Stimulated activated CD4-positive, alpha-beta T cell treated with anti-CD3 and anti-CD28 coated beads, Interleukin-4, amount 100 ng/mL, for 24 hours (primary cell): ENCODE results near the gene UNC45A.
"Not testable (repeated sequence)": the region's sequence is repeated elsewhere in the genome, so short reads cannot be mapped to it uniquely, and the experiment has no call there.

Experiments used
- DNase-seq: peaks from one replicate; pipeline ENCODE4 v3.0.0-alpha.2; 2020

Gene UNC45A

GRCh38 chr15:90918034-90918788 lies 16.9 kb upstream of the UNC45A start:
- no peak for DNase-seq

- DNase-seq: no peak
Observed at GRCh38 chr15:90918835-90919234, 16.2 kb upstream of the UNC45A start.

DNA sequence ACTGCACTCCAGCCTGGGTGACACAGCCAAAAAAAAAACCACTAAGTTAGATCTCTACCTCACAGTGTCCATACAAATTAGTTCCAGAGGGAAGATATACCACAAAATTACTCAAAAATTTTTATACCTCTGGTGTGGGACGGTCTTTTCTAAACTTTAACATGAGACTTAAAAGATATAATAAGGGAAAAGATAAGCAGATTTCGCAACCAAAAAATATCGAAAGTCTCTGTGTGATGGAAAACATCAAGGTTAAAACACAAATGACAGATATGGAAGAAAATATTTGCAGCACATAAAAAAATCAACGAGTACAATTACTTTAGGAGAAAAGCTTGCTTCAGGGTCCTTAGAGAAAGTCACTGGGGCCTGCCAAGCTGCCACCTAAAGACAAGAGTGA lies 13.2 kb upstream of the UNC45A start:
- no peak for DNase-seq

DNA sequence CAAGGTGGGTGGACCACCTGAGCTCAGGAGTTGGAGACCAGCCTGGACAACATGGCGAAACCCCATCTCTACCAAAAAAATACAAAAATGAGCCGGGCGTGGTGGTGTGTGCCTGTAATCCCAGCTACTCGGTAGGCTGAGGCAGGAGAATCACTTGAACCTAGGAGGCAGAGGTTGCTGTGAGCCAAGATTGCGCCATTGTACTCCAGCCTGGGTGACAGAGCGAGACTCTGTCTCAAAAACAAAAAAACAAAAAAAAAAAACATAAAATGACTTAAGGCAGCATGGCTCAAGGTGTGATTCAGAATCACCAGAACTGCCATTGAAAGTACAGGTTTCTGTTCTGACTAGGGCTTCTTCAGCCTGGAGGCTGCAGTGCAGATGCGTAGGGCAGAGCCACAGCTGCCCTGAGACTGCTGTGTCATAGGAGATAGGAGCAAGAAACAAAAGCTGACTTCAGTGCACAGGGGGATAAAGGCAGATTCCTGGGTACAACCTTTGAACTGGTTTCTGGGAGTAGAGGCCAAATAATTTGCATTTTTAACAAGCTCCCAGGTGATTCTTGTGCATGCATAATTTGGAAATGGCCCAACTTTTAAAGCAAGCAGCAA lies 12.3 kb upstream of the UNC45A start:
- DNase-seq: peak; percentile 39

DNA sequence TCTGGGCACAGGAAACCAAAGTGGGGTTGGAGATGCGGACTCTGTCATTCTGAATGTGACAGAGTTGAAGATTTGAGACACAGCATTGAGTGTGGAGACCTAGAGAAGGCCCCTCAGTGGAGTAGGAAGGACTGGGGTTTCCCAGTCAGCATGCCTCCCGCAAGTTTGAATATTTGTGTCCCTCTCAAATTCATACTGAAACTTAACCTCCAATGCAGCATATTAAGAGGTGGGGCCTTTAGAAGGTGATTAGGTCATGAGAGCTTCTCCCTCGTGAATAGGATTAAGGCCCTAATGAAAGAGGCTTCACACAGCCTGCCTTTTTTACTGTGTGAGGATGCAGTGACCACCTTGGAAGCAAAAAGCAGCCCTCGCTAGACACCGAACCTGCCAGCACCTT lies 10.7 kb upstream of the UNC45A start:
- DNase-seq: no peak

DNA sequence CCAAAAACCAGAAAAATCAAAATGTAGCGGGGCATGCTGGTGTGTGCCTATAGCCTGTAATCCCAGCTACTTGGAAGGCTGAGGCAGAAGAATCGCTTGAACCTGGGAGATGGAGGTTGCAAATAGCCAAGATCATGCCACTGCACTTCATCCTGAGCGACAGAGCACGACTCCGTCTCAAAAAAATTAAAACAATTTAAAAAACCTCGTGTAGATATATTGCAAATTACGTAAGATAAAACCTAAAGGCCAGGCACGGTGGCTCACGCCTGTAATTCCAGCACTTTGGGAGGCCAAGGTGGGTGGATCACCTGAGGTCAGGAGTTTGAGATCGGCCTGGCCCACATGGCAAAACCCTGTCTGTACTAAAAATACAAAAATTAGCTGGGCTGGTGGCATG lies 8.3 kb upstream of the UNC45A start:
- DNase-seq: not testable (repeated sequence)

- DNase-seq: not testable (repeated sequence)
Observed at GRCh38 chr15:90928106-90928505, 7.0 kb upstream of the UNC45A start.

- no peak for DNase-seq
Observed at GRCh38 chr15:90929246-90930019, 5.7 kb upstream of the UNC45A start.

GRCh38 chr15:90930861-90931574 lies 4.1 kb upstream of the UNC45A start:
- no peak for DNase-seq

- no peak for DNase-seq
Observed at GRCh38 chr15:90931575-90931827, 3.6 kb upstream of the UNC45A start.

- DNase-seq: peak; percentile 92
Observed at GRCh38 chr15:90931828-90932659, 3.0 kb upstream of the UNC45A start, which contains the start of gene HDDC3. TSS of gene HDDC3 (minus strand) at chr15:90932549. CDS start at chr15:90932540, 9 bp downstream.

DNA sequence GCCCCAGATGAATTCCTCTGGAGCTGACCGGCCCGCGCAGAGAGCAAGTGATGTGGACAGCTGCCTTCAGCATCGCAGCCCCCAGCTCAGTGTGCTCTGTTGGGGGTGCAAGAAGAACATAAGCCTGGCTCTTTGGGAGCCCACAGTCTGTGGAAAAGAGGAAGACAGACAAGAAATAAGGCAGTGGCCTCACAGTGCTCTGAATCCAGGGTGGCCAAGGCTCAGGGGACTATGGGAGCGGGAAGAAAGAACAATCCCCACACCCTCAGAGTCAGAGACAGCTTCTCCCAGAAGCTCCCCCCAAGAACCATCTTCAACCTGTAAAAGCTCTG lies 2.5 kb upstream of the UNC45A start:
- no peak for DNase-seq

GRCh38 chr15:90933301-90933700 lies 1.8 kb upstream of the UNC45A start:
- no peak for DNase-seq

GRCh38 chr15:90934256-90934948 lies 683 bp upstream of the UNC45A start:
- peak; percentile 88 for DNase-seq

DNA sequence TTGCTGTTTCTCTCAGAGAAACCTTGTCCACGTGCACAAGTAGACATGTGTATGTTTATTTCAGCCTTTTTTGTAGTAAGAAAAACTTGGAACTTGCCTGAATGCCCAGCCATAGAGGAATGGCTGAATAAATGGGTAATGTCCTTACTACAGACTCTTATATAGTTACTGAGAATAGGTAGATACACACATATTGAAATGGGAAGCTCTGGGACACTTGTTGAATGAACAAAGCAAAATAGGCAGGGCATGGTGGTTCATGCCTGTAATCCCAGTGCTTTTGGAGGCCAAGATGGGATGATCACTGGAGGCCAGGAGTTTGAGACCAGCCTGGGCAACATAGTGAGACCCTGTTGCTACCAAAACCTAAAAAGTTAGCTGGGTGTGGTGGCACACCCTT lies 1.7 kb downstream of the UNC45A start:
- DNase-seq: no peak

- no peak for DNase-seq
Observed at GRCh38 chr15:90938261-90938660, 3.2 kb downstream of the UNC45A start.

- no peak for DNase-seq
Observed at GRCh38 chr15:90939756-90940155, 4.7 kb downstream of the UNC45A start.

DNA sequence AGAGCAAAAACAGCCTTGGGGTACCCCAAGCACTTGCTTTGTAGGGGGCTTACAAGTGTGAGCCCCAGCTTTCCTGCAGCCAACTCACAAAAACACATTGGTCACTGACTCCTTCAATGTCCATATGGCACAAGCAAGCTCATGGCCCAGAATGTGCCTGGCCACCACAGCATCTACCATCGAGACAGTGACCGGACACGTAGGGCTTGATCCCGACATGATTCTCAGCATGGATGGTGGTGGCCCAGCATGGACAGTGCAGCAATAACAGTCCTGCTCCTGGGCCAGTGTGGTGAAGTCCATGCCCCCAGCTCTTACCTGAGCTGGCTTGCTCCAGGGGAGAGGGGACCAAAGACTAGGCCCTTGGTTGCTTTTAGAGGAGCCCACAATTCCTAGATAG lies 6.0 kb downstream of the UNC45A start:
- no peak for DNase-seq

GRCh38 chr15:90942354-90943120 lies 7.5 kb downstream of the UNC45A start:
- DNase-seq: no peak

DNA sequence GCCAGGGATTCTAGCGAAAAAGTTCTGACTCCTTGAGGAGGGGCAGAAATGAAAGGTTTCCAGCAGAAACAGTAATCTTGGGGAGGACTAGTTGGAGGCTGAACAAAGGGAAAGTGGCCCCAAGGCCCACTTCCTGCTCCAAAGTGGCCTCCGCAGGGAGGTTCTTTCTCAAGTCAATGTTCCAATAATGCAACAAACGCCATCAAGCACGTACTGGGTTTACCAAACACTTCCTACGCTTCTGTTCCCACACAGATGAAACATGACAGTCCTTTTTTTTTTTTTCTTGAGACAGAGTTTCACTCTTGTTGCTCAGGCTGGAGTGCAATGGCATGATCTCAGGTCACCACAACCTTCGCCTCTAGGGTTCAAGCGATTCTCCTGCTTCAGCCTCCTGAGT lies 10.0 kb downstream of the UNC45A start:
- no peak for DNase-seq

DNA sequence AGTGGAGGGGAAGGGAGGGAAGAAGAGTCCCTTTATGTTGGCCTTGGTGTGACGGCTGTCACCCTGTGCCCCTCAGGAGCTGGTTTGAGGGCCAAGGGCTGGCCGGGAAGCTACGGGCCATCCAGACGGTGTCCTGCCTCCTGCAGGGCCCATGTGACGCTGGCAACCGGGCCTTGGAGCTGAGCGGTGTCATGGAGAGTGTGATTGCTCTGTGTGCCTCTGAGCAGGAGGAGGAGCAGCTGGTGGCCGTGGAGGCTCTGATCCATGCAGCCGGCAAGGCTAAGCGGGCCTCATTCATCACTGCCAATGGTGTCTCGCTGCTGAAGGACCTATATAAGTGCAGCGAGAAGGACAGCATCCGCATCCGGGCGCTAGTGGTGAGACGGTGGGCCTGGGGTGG lies 11.5 kb downstream of the UNC45A start:
- no peak for DNase-seq
